Measurements from ENCODE around the gene RAB11FIP4.

Gene RAB11FIP4

DNA sequence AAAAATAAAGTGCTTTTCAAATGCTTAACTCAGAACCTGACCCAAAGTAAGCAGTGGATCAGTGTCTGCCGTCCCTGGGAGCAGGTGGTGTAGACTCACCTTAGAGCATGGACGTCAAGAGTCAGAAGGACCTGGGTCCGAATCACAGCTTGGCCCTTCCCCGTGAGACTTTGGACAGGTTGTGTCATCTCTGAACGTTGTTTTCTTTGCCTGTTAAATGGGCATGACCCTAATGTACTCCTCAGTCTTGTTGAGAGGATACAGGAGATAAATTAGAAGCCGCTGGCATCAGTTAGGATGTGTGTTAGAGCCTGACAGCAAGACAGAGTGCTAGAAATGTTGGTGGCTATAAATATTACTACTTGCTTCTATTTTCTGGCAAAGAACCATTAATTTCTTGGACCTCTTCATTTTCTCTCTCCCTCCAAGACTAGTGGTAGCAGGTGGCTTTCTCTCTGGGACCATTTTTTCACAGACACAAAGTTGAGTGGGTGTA lies 68.8 kb downstream of the RAB11FIP4 start:
- POLR2A ChIA-PET, result no interaction called here
- TF ChIP-seq, protein P1, sequence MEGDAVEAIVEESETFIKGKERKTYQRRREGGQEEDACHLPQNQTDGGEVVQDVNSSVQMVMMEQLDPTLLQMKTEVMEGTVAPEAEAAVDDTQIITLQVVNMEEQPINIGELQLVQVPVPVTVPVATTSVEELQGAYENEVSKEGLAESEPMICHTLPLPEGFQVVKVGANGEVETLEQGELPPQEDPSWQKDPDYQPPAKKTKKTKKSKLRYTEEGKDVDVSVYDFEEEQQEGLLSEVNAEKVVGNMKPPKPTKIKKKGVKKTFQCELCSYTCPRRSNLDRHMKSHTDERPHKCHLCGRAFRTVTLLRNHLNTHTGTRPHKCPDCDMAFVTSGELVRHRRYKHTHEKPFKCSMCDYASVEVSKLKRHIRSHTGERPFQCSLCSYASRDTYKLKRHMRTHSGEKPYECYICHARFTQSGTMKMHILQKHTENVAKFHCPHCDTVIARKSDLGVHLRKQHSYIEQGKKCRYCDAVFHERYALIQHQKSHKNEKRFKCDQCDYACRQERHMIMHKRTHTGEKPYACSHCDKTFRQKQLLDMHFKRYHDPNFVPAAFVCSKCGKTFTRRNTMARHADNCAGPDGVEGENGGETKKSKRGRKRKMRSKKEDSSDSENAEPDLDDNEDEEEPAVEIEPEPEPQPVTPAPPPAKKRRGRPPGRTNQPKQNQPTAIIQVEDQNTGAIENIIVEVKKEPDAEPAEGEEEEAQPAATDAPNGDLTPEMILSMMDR (IDR thresholded peaks at IDR 0.05; ENCODE audit: control extremely low read depth, extremely low read depth, low read depth, missing control alignments), result no peak
- no peak for DNase-seq (ENCODE audit: extremely low spot score)
- CTCF ChIA-PET, result no interaction called here

DNA sequence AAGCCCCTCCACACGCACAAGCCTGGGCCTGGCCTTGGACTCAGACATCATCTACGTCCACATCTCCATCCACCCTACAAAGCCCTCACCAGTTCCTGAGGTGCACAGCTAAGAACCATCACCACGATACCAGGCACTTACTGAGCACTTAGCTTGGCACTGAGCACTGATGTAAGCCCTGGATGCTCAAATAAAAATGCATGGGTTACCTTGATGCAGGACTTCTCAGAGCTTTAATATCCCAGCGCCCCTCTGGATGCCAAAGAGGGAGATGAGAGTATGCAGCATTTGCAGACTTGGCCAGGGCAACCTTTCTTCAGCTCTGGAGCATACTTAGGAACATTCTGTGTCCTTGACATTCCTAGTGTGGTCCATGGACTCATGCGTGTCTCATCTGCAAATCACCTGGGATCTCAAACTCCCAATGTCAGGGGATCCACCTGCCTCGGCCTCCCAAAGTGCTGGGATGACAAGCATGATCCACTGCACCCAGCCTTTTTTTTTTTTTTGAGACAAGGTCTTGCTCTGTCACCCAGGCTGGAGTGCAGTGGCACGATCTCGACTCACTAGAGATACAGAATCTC lies 69.8 kb downstream of the RAB11FIP4 start:
- TF ChIP-seq, protein P1 (IDR thresholded peaks at IDR 0.05; ENCODE audit: control extremely low read depth, extremely low read depth, low read depth, missing control alignments), result no peak
- DNase-seq (ENCODE audit: extremely low spot score), result no peak
- ChIA-PET POLR2A (no interaction called here), CTCF (no interaction called here)

GRCh38 chr17:31462261-31462660 lies 70.8 kb downstream of the RAB11FIP4 start:
- CTCF ChIA-PET, result interaction anchor here (0.9 kb wide), 1 partner anchor 25 kb away, joined by 4 read pairs; no protein-coding TSS in a partner anchor
- POLR2A ChIA-PET, result interaction anchor here (0.6 kb wide), 1 partner anchor 701 kb away, joined by 3 read pairs; no protein-coding TSS in a partner anchor
- DNase-seq (ENCODE audit: extremely low spot score), result no peak
- TF ChIP-seq, protein P1 (IDR thresholded peaks at IDR 0.05; ENCODE audit: control extremely low read depth, extremely low read depth, low read depth, missing control alignments), result no peak

DNA sequence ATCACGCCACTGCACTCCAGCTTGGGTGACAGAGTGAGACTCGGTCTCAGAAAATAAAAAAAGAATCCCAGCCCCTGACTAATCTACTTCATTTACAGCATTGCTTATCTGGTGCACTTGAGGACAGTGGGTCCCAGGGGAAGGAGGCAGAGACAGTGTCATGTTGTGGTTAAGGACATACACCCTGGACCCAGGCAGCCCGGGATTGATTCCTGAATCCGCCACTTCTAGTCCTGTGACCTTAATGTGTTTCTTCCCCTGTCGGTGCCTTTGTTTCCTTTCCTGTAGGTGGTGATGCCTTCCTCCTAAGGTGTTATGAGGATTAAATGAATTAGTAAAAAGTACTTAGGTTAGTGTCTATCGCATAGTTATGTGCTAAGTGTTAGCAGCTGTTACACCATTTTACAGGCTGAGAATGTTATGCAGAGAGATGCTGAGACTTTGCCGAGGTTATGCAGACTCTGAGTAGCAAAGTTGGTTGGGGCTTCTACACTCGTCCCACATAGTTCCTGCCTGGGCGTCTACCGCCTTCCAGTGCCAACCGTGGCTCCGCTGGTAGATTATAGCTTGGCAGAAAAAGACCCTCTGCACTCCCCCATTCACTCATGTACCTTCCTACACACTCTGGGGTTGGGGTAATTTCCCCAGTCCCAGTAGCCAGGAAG lies 74.8 kb downstream of the RAB11FIP4 start:
- CTCF ChIA-PET, result interaction anchor here (0.9 to 1.2 kb wide), 2 partner anchors 42 to 60 kb away, joined by 3 read pairs; no protein-coding TSS in a partner anchor
- DNase-seq (ENCODE audit: extremely low spot score), result no peak
- POLR2A ChIA-PET, result no interaction called here
- TF ChIP-seq, protein P1 (IDR thresholded peaks at IDR 0.05; ENCODE audit: control extremely low read depth, extremely low read depth, low read depth, missing control alignments), result no peak

DNA sequence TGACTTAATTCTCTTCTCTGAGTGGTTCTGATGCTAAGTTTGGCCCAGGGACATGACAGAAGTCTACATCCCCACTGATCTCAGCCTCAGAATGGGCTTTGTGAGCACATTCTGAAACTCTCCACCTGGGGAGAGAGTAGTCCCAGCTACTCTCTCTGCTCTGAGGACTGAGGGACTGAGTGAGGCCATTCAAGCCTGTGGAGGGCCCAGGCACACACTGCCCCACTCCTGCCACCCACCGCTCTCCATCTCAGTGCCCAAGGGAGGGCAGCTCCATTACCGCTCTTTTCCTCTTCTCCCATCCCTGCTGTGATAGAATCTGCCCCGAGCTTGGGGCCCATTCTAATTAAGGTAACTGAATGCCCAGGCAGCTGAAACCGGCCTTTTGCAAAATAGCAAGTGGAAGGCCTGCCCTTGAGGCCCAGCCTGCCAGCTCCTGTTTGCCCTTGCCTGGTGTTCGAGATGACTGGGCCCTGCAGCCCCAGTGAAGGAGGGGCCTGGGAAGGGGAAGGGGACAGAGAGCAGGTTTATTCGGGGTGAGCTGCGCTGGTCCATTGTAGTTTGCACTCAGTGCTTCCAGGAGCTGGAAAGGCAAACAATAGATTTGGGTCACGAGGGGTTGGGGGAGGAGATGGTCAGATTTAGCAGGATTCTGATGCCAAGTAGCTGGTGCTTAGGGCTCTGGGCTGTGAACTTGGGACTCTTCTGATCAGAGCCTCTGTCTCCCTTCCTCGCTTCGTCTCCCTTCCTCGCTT lies 76.2 kb downstream of the RAB11FIP4 start:
- no peak for DNase-seq (ENCODE audit: extremely low spot score)
- CTCF ChIA-PET, result interaction anchor here (0.7 to 1.8 kb wide), 3 partner anchors 11 to 58 kb away, joined by 3 to 6 read pairs (median 3); no protein-coding TSS in a partner anchor
- POLR2A ChIA-PET, result no interaction called here
- TF ChIP-seq, protein P1 (IDR thresholded peaks at IDR 0.05; ENCODE audit: control extremely low read depth, extremely low read depth, low read depth, missing control alignments), result no peak

- no peak for DNase-seq (ENCODE audit: extremely low spot score)
- TF ChIP-seq, protein P1 (IDR thresholded peaks at IDR 0.05; ENCODE audit: control extremely low read depth, extremely low read depth, low read depth, missing control alignments), result no peak
- POLR2A ChIA-PET, result no interaction called here
- CTCF ChIA-PET, result interaction anchor here (1.0 kb wide), 1 partner anchor 31 kb away, joined by 3 read pairs; no protein-coding TSS in a partner anchor
Observed at GRCh38 chr17:31469959-31470358, 78.5 kb downstream of the RAB11FIP4 start.
